Stimulated activated CD8-positive, alpha-beta memory T cell treated with anti-CD3 and anti-CD28 coated beads, Interleukin-12 subunit alpha, Interleukin-12 subunit beta, amount 100 ng/mL, for 24 hours (primary cell): Measurements from ENCODE around the gene BACH2.
"Not testable (repeated sequence)": the region's sequence is repeated elsewhere in the genome, so short reads cannot be mapped to it uniquely, and the experiment has no call there.

Experiments used
- DNase-seq: peaks from one replicate; pipeline ENCODE4 v3.0.0-alpha.2; 2020; ENCODE audit errors: extremely low read depth

The BACH2 gene

GRCh38 chr6:90184334-90185298 lies 112.0 kb downstream of the BACH2 start:
- no peak for DNase-seq

GRCh38 chr6:90183587-90184333 lies 112.9 kb downstream of the BACH2 start:
- DNase-seq = no peak

GRCh38 chr6:90180526-90180925 lies 116.1 kb downstream of the BACH2 start:
- no peak for DNase-seq

- DNase-seq = no peak
Observed at GRCh38 chr6:90179190-90180169, 117.2 kb downstream of the BACH2 start.

- no peak for DNase-seq
Observed at GRCh38 chr6:90178384-90178855, 118.2 kb downstream of the BACH2 start.

GRCh38 chr6:90177544-90178383 lies 118.9 kb downstream of the BACH2 start:
- DNase-seq = no peak

- DNase-seq = peak; percentile 47
Observed at GRCh38 chr6:90175627-90176538, 120.8 kb downstream of the BACH2 start.

GRCh38 chr6:90173262-90173925 lies 123.2 kb downstream of the BACH2 start:
- DNase-seq = no peak

- no peak for DNase-seq
Observed at GRCh38 chr6:90170601-90171000, 126.0 kb downstream of the BACH2 start.

GRCh38 chr6:90169374-90169773 lies 127.3 kb downstream of the BACH2 start:
- DNase-seq = no peak

GRCh38 chr6:90168693-90169131 lies 127.9 kb downstream of the BACH2 start:
- no peak for DNase-seq

GRCh38 chr6:90167514-90168379 lies 128.9 kb downstream of the BACH2 start:
- no peak for DNase-seq

- not testable (repeated sequence) for DNase-seq
Observed at GRCh38 chr6:90166155-90166924, 130.3 kb downstream of the BACH2 start.

GRCh38 chr6:90162648-90163387 lies 133.8 kb downstream of the BACH2 start:
- no peak for DNase-seq

GRCh38 chr6:90160013-90160412 lies 136.6 kb downstream of the BACH2 start:
- DNase-seq = no peak

- no peak for DNase-seq
Observed at GRCh38 chr6:90159452-90159851, 137.2 kb downstream of the BACH2 start.
